Endothelial cell of umbilical vein (primary cell): Measurements from ENCODE around the gene SON. TPM values are rescaled to one million over a fixed set of nuclear protein-coding genes. Genes with fewer than 3 reads are reported as not detected.

Experiments used
- BruUV-seq: library from RNA; stranded (reverse); fragments of 400-500 nt; replicated peaks from 2 replicates; lab custom pipeline; 2021; lab: Mats Ljungman, UMichigan
- CTCF ChIA-PET: fragments of 300-600, 350-600 bp; sonication (Branson Sonifier 250); formaldehyde crosslinking; loops from one replicate; lab custom pipeline; 2021; ENCODE audit warnings: antibody characterized with exemption, inconsistent platforms; lab: Charles Lee
- POLR2A ChIA-PET: fragments of 300-600, 350-600 bp; sonication (Branson Sonifier 250); formaldehyde crosslinking; loops from one replicate; lab custom pipeline; 2021; ENCODE audit warnings: antibody characterized with exemption, inconsistent platforms; lab: Charles Lee
- DNase-seq: peaks from one replicate; pipeline ENCODE4 v3.0.0-alpha.2; 2011; ENCODE audit warnings: low read depth, low spot score
- FAIRE-seq: peaks from 2 replicates; lab custom pipeline; 2011; peaks lifted over from hg19 to GRCh38; lab: Jason Lieb, UNC
- H2AFZ ChIP-seq: 2 replicates; pipeline ENCODE4 v1.6.0; 2012; ENCODE audit warnings: low read depth, low read length, control low read depth, inconsistent platforms
- H3K27ac ChIP-seq: 2 replicates; pipeline ENCODE4 v1.5.1; 2011; ENCODE audit warnings: low read depth, mild to moderate bottlenecking, control low read depth, low read length, moderate library complexity; ENCODE audit not compliant: insufficient read depth
- H3K27me3 ChIP-seq, 2 experiments: 2 replicates each; pipeline versions ENCODE4 v1.6.0 to v1.6.1; 2011; ENCODE audit warnings: low read length in 2 of 2, mixed read lengths in 1 of 2; ENCODE audit not compliant: control insufficient read depth in 2 of 2, insufficient read depth in 2 of 2
- H3K36me3 ChIP-seq, 2 experiments: 2 replicates in 1 of 2; 3 replicates in 1 of 2; pipeline ENCODE4 v1.5.1; 2011; ENCODE audit warnings: low read length in 2 of 2, mild to moderate bottlenecking in 1 of 2, moderate library complexity in 1 of 2; ENCODE audit not compliant: control insufficient read depth in 2 of 2, insufficient read depth in 2 of 2; ENCODE audit errors: extremely low read depth in 1 of 2
- H3K4me1 ChIP-seq: 3 replicates; pipeline ENCODE4 v1.5.1; 2011; ENCODE audit warnings: mild to moderate bottlenecking, low read length; ENCODE audit not compliant: control insufficient read depth, insufficient read depth; ENCODE audit errors: extremely low read depth
- H3K4me2 ChIP-seq: 2 replicates; pipeline ENCODE4 v1.6.1; 2011; ENCODE audit warnings: low read length, control low read depth, mixed read lengths; ENCODE audit not compliant: insufficient read depth
- H3K4me3 ChIP-seq, 3 experiments: fragments of 200-600 bp in 1 of 3; sonication (generic), shearing (Covaris generic) in 1 of 3; replicated peaks in 1 of 3; 2 replicates each; pipeline ENCODE4 v1.5.1; 2011 to 2016; ENCODE audit warnings: control low read depth in 3 of 3, low read length in 3 of 3, mild to moderate bottlenecking in 2 of 3, inconsistent platforms in 1 of 3, low read depth in 1 of 3, moderate library complexity in 1 of 3; ENCODE audit not compliant: insufficient read depth in 1 of 3
- H3K79me2 ChIP-seq: 2 replicates; pipeline ENCODE4 v1.6.0; 2012; ENCODE audit warnings: low read length, inconsistent platforms; ENCODE audit not compliant: control insufficient read depth, insufficient read depth
- H3K9ac ChIP-seq: replicated peaks from 2 replicates; pipeline ENCODE3; 2011; ENCODE audit warnings: low read length, control low read depth; ENCODE audit not compliant: insufficient read depth; ENCODE audit errors: extremely low read depth
- H3K9me1 ChIP-seq: replicated peaks from 3 replicates; pipeline ENCODE4 v1.6.0; 2011; ENCODE audit warnings: mild to moderate bottlenecking, low read length; ENCODE audit not compliant: control insufficient read depth, insufficient read depth; ENCODE audit errors: extremely low read depth
- H3K9me3 ChIP-seq: replicated peaks from 2 replicates; pipeline ENCODE4 v1.5.1; 2012; ENCODE audit warnings: low read length, inconsistent platforms; ENCODE audit not compliant: control insufficient read depth, insufficient read depth
- H4K20me1 ChIP-seq: replicated peaks from 2 replicates; pipeline ENCODE3; 2011; ENCODE audit warnings: mild to moderate bottlenecking, low read length; ENCODE audit not compliant: control insufficient read depth, insufficient read depth; ENCODE audit errors: extremely low read depth
- CTCF ChIP-seq, 2 donors: IDR thresholded peaks; 1 replicate in 1 of 2; 2 replicates in 1 of 2; pipeline ENCODE4 v1.5.1; 2011; ENCODE audit warnings: low read length in 2 of 2, mild to moderate bottlenecking in 2 of 2, moderate library complexity in 2 of 2, control low read depth in 1 of 2, inconsistent platforms in 1 of 2, low read depth in 1 of 2; ENCODE audit not compliant: insufficient read depth in 1 of 2; ENCODE audit errors: extremely low read depth in 1 of 2
- EZH2 ChIP-seq: IDR thresholded peaks from 2 replicates; pipeline ENCODE4 v1.6.1; 2012; ENCODE audit warnings: borderline replicate concordance, low read depth, mild to moderate bottlenecking, moderate library complexity, low read length, inconsistent platforms; ENCODE audit not compliant: severe bottlenecking
- FOS ChIP-seq: IDR thresholded peaks from 2 replicates; pipeline ENCODE4 v1.6.1; 2011; ENCODE audit warnings: mild to moderate bottlenecking, low read length, moderate library complexity, borderline replicate concordance; ENCODE audit not compliant: insufficient read depth
- GATA2 ChIP-seq: IDR thresholded peaks from 2 replicates; pipeline ENCODE4 v1.7.0; 2011; ENCODE audit warnings: low read depth, mild to moderate bottlenecking, moderate library complexity, mixed read lengths, low read length; ENCODE audit not compliant: insufficient read length, insufficient read depth
- JUN ChIP-seq: IDR thresholded peaks from 2 replicates; pipeline ENCODE4 v1.6.1; 2011; ENCODE audit warnings: borderline replicate concordance, low read depth; ENCODE audit not compliant: insufficient read length, insufficient read depth
- MAX ChIP-seq: IDR thresholded peaks from 2 replicates; pipeline ENCODE4 v1.6.1; 2011; ENCODE audit not compliant: insufficient read depth, insufficient read length
- MYC ChIP-seq: IDR thresholded peaks from one replicate; pipeline ENCODE4 v1.6.1; 2011; ENCODE audit warnings: mild to moderate bottlenecking, low read depth, low read length
- POLR2A ChIP-seq: IDR thresholded peaks from 2 replicates; pipeline ENCODE4 v1.6.1; 2012; ENCODE audit warnings: low read depth, mild to moderate bottlenecking, control low read depth, low read length
- POLR2AphosphoS5 ChIP-seq: IDR thresholded peaks from 2 replicates; pipeline ENCODE4 v1.6.1; 2012; ENCODE audit warnings: low read depth, mild to moderate bottlenecking, control low read depth, low read length, moderate library complexity; ENCODE audit not compliant: insufficient read depth
- dilution Hi-C: fragments of 300-500 bp; cut with MboI; formaldehyde crosslinking; loops from one replicate; pipeline ENCODE4 v1.15.0; 2019; ENCODE audit warnings: low sequenced_read_pairs; ENCODE audit not compliant: extremely low pct_ligation_motif_present
- intact Hi-C: fragments of 100-400 bp; cut with micrococcal nuclease; formaldehyde crosslinking; loops from one replicate; pipeline ENCODE4 v1.10.0; 2022
- polyA plus RNA-seq, 4 experiments: library from polyadenylated mRNA; depleted of rRNA in 3 of 4; stranded (reverse) in 3 of 4; unstranded in 1 of 4; fragments of >200 nt; gene quantifications; 2 replicates each; pipeline versions ENCODE4 v1.2.1 to v1.2.3, GENCODE V29; 2011 to 2012; ENCODE audit warnings: missing spikeins in 1 of 4
- total RNA-seq: library from RNA; stranded (reverse); gene quantifications from 2 replicates; pipeline ENCODE4 v1.2.3, GENCODE V29; 2021

SON gene
- total and polyA plus RNA-seq, 2 donors (not counting 3 experiments of a cell fraction or from before 2014, with no cell fraction given), result 107 to 304 TPM

- no TSS peak for BruUV-seq
- POLR2A ChIA-PET, result no interaction called here
- dilution Hi-C loops, result no loop called here
- Histone ChIP-seq H3K9me1 (no peaks in the 10 kb centered on the region), H3K36me3 (peaks cover 9 to 13% of the 10 kb centered on the region in 2 experiments), H3K27me3 (no peaks in the 10 kb centered on the region), H3K9me3 (no peaks in the 10 kb centered on the region), H3K4me1 (peaks cover 13% of the 10 kb centered on the region), H3K9ac (no peak overlapping the region), H2AFZ (no peak overlapping the region), H3K4me2 (no peak overlapping the region), H4K20me1 (no peaks in the 10 kb centered on the region), H3K79me2 (peaks cover 39% of the 10 kb centered on the region), H3K4me3 (no peak overlapping the region), H3K27ac (no peak overlapping the region)
- intact Hi-C loops, result no loop called here
- DNase-seq (no peak), FAIRE-seq (no peak)
- CTCF ChIA-PET, result interaction anchor here (1.0 kb wide), 1 partner anchor 69 kb away, joined by 5 read pairs; no protein-coding TSS in a partner anchor
- TF ChIP-seq JUN, result no peak
- no peak for TF ChIP-seq POLR2A
- no peak for TF ChIP-seq MAX
- TF ChIP-seq MYC, result no peak
- TF ChIP-seq EZH2, result no peak
- TF ChIP-seq CTCF (IDR thresholded peaks at IDR 0.05; ENCODE audit: extremely low read depth in 1 of 2, insufficient read depth in 1 of 2, low read depth in 1 of 2, low read length in 2 of 2), result no peak
- no peak for TF ChIP-seq GATA2
- TF ChIP-seq FOS, result no peak
- TF ChIP-seq POLR2AphosphoS5, result no peak
Measured at GRCh38 chr21:33537212-33537611, 5.6 kb upstream of the SON start.
